ENCODE data around the gene DEFB131A.
"Not testable (repeated sequence)": the region's sequence is repeated elsewhere in the genome, so short reads cannot be mapped to it uniquely, and the experiment has no call there.

The DEFB131A gene, protein sequence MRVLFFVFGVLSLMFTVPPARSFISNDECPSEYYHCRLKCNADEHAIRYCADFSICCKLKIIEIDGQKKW

DNA sequence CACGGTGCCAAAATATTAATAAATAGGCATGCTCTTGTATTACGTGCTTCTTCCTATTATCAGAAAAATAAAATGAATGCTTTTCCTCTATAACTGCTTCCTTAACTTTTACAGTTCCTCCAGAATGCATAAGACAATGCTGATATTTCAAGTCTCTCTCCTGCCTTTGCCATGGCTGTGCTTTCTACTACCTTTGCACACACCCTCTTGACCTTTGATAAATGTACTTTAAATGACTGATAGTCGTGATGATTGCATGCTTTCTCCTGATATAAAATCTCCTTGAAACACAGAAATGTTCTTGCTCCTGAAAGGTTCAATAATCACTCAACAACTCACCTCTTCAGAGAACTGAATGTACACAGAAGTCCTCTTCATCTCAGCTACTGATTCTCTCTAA, at the start of gene DEFB131A:
Gene DEFB131A, plus strand, starts transcription at position 301 of the 400 bp plus-strand sequence. CDS start 120 bp downstream, outside the sequence.
- in situ Hi-C loops (cut with MboI; ENCODE audit: low pct_unique_long_range_greater_than_20kb, low sequenced_read_pairs, unreplicated experiment) = not testable (repeated sequence)

DNA sequence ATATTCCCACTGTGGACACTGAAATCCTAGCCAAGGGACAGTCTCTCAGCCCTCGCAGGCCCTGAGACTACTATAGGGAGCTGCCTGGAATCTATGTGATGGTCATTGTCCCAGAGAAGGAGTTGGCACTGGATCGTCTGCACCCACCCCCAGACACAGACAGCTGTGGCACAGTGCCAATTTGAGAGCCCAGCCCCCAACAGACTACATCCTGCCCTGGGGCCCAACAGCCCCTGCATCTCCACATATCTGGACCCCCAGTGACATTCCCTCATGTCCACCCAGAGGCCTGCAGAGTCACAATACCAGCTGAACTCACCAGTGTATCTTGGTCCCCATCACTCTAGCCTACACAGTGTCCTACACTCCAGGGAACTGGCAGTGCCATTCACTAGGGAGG, 38.4 kb upstream of the DEFB131A start:
- in situ Hi-C loops (cut with MboI; ENCODE audit: low pct_unique_long_range_greater_than_20kb, low sequenced_read_pairs, unreplicated experiment); DNase-seq (ENCODE audit: low spot score): not testable (repeated sequence)

More for the DNA sequence above, at the start of gene DEFB131A:
- not testable (repeated sequence) for DNase-seq (ENCODE audit: low spot score)

DNA sequence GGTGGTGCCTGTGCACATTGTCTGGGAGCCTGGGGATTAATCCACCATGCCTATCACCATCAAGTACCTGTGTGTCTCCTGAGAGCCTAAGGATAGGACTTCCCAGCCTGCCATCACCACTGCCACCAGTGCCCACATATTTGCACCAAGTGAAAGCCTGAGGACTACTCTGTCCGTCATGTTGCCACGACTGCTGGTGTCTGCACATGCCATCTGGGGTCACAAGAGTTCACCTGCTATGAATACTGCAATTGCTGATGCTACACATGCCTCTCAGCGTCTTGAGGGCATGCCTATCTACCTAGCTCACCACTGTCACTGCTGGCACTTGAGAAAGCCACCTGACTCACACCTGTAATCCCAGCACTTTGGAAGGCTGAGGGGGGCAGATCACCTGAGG, 37.7 kb upstream of the DEFB131A start:
- DNase-seq (ENCODE audit: low spot score); in situ Hi-C loops (cut with MboI; ENCODE audit: low pct_unique_long_range_greater_than_20kb, low sequenced_read_pairs, unreplicated experiment): not testable (repeated sequence)

DNA sequence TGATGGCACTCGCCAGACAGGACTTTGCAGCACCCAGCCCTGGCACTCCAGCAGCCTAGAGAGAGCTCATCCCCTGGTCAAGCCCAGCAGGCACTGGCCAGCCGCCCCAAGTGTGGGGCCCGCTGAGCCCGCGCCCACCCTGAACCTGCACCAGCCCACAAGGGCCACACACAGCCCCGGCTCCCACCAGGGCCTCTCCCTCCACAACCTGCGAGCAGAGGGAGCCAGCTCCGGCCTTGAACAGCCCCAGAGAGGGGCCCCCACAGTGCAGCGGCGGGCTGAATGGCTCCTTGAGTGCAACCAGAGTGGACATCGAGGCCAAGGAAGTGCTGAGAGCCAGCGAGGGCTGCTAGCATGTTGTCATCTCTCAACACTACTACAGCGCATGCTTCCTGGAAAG, 34.4 kb upstream of the DEFB131A start:
- DNase-seq (ENCODE audit: low spot score) = no peak
- in situ Hi-C loops (cut with MboI; ENCODE audit: low pct_unique_long_range_greater_than_20kb, low sequenced_read_pairs, unreplicated experiment) = no loop called here
- TF ChIP-seq, protein P1, sequence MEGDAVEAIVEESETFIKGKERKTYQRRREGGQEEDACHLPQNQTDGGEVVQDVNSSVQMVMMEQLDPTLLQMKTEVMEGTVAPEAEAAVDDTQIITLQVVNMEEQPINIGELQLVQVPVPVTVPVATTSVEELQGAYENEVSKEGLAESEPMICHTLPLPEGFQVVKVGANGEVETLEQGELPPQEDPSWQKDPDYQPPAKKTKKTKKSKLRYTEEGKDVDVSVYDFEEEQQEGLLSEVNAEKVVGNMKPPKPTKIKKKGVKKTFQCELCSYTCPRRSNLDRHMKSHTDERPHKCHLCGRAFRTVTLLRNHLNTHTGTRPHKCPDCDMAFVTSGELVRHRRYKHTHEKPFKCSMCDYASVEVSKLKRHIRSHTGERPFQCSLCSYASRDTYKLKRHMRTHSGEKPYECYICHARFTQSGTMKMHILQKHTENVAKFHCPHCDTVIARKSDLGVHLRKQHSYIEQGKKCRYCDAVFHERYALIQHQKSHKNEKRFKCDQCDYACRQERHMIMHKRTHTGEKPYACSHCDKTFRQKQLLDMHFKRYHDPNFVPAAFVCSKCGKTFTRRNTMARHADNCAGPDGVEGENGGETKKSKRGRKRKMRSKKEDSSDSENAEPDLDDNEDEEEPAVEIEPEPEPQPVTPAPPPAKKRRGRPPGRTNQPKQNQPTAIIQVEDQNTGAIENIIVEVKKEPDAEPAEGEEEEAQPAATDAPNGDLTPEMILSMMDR (IDR thresholded peaks at IDR 0.05; ENCODE audit: extremely low read depth, insufficient read depth, missing control alignments) = no peak

DNA sequence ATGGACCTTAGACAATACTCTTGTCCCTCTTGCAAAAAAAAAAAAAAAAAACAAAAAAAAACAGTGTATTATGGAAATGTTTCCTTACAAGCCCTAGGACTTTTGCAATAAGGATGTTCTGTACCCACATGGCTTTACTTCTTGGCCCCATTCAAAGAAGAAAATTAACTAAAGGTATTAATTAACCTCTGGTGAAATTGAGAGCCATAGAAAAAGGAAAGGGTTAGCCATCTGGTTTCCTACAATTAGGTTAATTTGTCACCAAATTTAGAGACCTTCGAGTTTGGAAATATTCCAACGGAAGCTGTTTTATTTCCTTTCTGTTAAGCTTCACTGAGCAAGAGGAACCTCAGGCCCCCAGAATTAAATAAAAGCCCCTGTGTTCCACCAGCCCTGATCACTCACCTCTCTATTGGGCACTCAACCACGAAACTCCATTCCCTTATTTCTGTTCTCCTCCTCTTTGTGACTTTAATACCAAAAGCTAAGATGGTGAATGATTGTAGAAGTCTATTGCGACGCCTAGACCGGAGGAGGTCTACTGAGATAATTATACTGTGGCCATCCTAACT, 22.2 kb upstream of the DEFB131A start:
- DNase-seq (ENCODE audit: low spot score); in situ Hi-C loops (cut with MboI; ENCODE audit: low pct_unique_long_range_greater_than_20kb, low sequenced_read_pairs, unreplicated experiment): not testable (repeated sequence)

DNA sequence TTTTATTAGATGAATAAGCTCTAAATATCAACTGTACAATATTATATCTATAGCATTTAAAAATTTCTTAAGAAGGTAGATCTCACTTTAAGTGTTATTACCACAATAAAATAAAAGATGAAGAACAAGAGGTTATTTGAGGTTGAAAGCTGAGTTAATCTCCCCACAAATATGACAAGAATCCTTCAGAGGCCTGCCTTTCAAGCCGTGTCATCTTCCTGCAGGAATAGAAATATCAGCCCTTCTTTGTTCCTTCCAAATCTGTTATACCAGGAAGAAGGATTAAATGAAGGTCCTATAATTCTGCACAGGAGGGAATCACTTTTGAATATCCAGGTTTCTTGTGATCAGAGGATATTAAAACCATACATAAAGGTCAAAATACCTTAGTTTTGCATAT, 18.3 kb upstream of the DEFB131A start:
- DNase-seq (ENCODE audit: low spot score); in situ Hi-C loops (cut with MboI; ENCODE audit: low pct_unique_long_range_greater_than_20kb, low sequenced_read_pairs, unreplicated experiment): not testable (repeated sequence)

DNA sequence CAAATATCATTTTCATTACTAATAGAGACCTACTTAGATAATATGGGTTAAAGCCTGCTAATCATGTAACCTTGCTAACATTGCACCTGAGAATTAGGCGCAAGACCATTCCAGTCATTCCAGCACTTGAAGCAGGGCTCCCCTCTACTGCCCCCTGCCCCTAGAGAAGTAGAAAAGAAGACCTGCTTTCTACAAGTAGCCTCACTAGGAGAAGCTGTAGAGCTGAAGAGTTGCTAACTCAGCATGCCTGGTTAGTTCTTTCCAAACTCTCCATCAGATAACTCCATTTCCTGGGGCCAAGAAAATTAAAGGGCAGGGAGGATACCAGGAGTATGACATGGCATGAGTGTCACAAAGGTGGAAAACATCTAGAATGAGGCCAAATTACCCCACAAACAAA, 14.2 kb upstream of the DEFB131A start:
- in situ Hi-C loops (cut with MboI; ENCODE audit: low pct_unique_long_range_greater_than_20kb, low sequenced_read_pairs, unreplicated experiment); DNase-seq (ENCODE audit: low spot score): not testable (repeated sequence)

DNA sequence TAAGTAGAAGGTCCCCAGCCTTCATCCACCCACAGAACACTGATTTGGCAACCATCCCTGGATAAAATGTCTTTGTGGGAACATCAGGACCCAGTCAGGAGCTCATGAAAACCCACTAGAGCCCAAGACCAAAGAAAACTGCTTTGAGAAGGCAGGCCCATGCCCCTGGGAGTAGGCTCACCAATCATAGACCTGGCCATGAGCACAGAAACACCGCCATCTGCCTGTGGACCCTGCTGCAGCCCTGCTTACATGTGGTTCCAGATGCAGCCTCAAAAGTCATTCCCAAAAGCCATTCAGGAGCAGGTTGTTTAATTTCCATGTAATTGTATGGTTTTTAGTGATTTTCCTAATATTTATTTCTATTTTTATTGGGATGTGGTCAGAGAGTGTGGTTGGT, 10.9 kb upstream of the DEFB131A start:
- DNase-seq (ENCODE audit: low spot score); in situ Hi-C loops (cut with MboI; ENCODE audit: low pct_unique_long_range_greater_than_20kb, low sequenced_read_pairs, unreplicated experiment): not testable (repeated sequence)

DNA sequence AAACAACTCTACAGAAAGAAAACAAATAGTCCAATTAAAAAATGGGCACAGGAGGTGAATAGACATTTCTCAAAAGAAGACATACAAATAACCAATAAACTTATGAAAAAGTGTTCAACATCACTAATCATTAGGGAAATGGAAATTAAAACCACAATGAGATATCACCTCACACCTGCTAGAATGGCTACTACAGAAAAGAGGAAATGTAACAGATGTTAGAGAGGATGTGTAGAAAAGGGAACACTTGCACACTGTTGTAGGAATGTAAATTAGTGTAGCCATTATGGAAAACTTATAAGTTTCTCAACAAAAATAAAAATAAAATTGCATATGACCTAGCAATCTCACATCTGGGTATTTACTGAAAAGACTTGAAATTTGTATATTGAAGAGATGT, 7.5 kb upstream of the DEFB131A start:
- DNase-seq (ENCODE audit: low spot score); in situ Hi-C loops (cut with MboI; ENCODE audit: low pct_unique_long_range_greater_than_20kb, low sequenced_read_pairs, unreplicated experiment): not testable (repeated sequence)

DNA sequence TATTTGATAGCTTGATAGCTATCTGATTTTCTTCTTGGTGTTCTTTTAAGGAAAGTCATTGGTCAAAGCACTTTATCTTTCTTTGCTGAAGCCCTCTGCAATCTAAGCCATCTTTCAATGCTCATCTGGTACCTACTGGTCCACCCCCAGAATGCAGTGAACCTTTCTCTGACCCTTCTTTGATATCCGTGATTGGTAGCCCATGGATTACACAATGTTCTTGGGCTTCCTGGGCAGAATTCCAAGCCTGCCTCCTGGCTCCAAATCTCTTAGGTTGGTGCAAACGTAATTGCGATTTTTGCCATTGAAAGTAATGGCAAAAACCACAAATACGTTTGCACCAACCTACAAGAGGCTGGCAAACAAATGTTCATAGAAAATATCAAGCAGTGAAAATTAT, 1.9 kb upstream of the DEFB131A start:
- DNase-seq (ENCODE audit: low spot score); in situ Hi-C loops (cut with MboI; ENCODE audit: low pct_unique_long_range_greater_than_20kb, low sequenced_read_pairs, unreplicated experiment): not testable (repeated sequence)

DNA sequence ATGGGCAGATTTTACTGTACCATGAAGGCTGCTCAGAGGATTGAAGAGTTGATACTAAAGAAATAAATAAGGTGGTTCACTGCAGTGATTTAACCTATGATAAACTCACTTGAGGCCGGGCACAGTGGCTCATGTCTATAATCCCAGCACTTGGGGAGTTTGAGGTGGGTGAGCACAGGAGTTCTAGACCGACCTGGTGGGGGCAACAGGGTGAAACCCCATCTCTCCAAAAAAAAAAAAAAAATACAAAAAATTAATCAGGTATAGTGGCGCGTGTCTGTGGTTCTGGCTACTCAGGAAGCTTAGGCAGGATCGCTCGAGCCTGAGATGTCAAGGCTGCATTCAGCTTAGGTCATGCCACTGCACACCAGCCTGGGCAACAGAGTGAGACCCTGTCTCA, 467 bp downstream of the DEFB131A start:
- in situ Hi-C loops (cut with MboI; ENCODE audit: low pct_unique_long_range_greater_than_20kb, low sequenced_read_pairs, unreplicated experiment); DNase-seq (ENCODE audit: low spot score): not testable (repeated sequence)

DNA sequence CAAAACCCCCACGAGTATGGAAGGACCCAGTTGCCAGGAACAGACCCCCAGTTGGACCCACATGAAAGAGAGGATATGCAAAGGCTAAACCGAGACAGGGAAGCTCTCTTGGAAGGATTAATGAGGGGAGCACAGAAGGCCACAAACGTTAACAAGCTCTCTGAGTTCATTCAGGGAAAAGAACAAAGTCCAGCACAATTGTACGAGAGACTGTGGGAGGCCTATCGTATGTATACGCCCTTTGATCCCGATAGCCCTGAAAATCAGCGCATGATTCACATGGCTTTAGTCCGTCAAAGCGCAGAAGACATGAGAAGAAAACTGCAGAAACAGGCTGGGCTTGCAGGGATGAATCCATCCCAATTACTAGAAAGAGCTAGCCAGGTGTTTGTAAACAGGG, 8.0 kb downstream of the DEFB131A start:
- in situ Hi-C loops (cut with MboI; ENCODE audit: low pct_unique_long_range_greater_than_20kb, low sequenced_read_pairs, unreplicated experiment); DNase-seq (ENCODE audit: low spot score): not testable (repeated sequence)

DNA sequence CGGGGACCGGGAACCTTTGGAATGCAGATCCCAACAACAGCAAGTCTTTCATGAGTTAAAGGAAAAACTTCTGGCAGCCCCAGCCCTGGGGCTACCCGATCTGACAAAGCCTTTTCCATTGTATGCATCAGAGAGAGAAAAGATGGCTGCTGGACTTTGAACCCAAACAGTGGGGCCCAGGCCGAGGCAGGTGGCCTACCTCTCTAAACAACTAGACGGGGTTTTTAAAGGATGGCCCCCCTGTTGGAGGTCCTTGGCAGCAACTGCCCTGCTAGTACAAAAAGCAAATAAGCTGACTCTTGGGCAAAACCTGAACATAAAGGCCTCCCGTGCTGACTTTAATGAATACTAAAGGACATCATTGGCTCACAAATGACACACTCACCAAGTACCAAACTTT, 10.1 kb downstream of the DEFB131A start:
- in situ Hi-C loops (cut with MboI; ENCODE audit: low pct_unique_long_range_greater_than_20kb, low sequenced_read_pairs, unreplicated experiment); DNase-seq (ENCODE audit: low spot score): not testable (repeated sequence)

DNA sequence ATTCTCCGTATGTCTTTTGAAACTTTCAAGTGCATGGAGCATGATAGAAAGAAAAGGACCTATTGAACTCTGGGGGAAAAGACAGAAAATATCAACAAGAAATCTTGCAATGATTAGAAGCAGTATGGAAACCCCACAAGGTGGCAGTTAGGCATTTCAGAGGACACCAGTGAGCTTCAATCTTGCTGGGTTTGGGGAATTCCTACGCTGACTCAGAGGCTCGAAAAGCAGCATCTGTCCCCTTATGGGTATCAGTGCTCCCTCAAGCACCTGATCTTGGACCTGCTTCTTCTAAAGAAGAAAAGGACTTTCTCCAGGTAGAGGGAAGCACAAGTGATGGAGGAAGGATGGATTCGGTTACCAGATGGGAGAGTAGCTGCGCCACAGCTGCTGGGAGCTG, 10.8 kb downstream of the DEFB131A start:
- DNase-seq (ENCODE audit: low spot score); in situ Hi-C loops (cut with MboI; ENCODE audit: low pct_unique_long_range_greater_than_20kb, low sequenced_read_pairs, unreplicated experiment): not testable (repeated sequence)

DNA sequence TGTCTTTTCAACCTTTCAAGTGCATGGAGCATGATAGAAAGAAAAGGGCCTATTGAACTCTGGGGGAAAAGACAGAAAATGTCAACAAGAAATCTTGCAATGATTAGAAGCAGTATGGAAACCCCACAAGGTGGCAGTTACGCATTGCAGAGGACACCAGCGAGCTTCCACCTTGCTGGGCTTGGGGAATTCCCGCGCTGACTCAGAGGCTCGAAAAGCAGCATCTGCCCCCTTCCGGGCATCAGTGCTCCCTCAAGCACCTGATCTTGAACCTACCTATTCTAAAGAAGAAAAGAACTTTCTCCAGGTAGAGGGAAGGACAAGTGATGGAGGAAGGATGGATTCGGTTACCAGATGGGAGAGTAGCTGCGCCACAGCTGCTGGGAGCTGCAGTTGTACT, 35.3 kb downstream of the DEFB131A start:
- in situ Hi-C loops (cut with MboI; ENCODE audit: low pct_unique_long_range_greater_than_20kb, low sequenced_read_pairs, unreplicated experiment); DNase-seq (ENCODE audit: low spot score): not testable (repeated sequence)

DNA sequence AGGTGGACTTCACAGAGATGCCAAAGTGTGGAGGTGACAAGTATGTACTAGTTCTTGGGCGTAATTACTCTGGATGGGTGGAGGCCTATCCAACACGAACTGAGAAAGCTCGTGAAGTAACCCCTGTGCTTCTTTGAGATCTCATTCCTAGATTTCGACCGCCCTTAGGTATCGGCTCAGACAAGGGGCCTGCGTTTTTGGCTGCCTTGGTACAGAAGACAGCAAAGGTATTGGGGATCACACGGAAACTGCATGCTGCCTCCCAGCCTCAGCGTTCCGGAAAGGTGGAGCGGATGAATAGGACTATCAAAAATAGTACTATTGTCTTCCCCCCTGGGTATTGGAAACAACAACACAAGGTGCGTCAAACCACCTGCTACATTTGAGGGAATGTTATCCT, 35.9 kb downstream of the DEFB131A start:
- DNase-seq (ENCODE audit: low spot score); in situ Hi-C loops (cut with MboI; ENCODE audit: low pct_unique_long_range_greater_than_20kb, low sequenced_read_pairs, unreplicated experiment): not testable (repeated sequence)

DNA sequence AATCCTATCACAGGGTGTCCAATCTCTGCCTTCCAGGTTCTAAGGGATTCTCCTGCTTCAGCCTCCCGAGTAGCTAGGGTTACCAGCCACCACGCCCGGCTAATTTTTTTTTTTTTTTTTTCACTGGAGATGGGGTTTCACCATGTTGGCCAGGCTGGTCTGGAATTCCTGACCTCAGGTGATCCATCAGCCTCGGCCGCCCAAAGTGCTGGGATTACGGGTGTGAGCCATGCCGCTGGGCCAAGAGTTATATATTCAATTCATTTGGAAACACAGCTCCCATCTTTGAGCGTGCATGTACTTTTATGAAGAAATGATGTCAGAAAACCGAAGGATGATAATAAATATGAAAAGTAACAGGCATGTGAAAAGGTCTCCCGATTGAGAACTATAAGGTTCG, 38.7 kb downstream of the DEFB131A start:
- in situ Hi-C loops (cut with MboI; ENCODE audit: low pct_unique_long_range_greater_than_20kb, low sequenced_read_pairs, unreplicated experiment); DNase-seq (ENCODE audit: low spot score): not testable (repeated sequence)

DNA sequence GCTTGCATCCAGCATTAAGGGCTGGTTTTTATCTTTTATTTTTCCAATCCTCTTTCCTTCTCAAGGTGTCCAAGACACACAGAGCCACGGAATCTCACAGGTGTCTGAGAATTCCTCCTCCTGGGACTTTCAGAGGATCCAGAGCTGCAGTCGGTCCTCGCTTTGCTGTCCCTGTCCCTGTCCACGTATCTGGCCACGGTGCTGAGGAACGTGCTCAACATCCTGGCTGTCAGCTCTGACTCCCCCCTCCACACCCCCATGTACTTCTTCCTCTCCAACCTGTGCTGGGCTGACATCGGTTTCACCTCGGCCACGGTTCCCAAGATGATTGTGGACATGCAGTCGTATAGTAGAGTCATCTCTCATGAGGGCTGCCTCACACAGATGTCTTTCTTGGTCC, 39.5 kb downstream of the DEFB131A start:
- in situ Hi-C loops (cut with MboI; ENCODE audit: low pct_unique_long_range_greater_than_20kb, low sequenced_read_pairs, unreplicated experiment) = not testable (repeated sequence)

More for the DNA sequence above, 39.5 kb downstream of the DEFB131A start:
- not testable (repeated sequence) for DNase-seq (ENCODE audit: low spot score)
